Lower lobe of right lung (tissue), 2 donors: ENCODE results near the gene NT5DC2. TPM values are rescaled to one million over a fixed set of nuclear protein-coding genes. Genes with fewer than 3 reads are reported as not detected.

Experiments
- ATAC-seq, 2 donors: fragments of 200-7000 bp; cut with Tn5 transposase; one replicate each; pipeline ENCODE4 v1.9.1; 2020 to 2022; ENCODE audit warnings: mild to moderate bottlenecking in 2 of 2, moderate library complexity in 2 of 2
- DNase-seq: peaks from one replicate; pipeline ENCODE4 v3.0.0-alpha.2; 2020
- H3K27ac ChIP-seq: fragments of 200-600 bp; one replicate; pipeline ENCODE4 v1.8.0; 2022
- H3K27me3 ChIP-seq: fragments of 200-600 bp; one replicate; pipeline ENCODE4 v1.8.0; 2022; ENCODE audit warnings: low read depth
- H3K36me3 ChIP-seq: fragments of 200-600 bp; one replicate; pipeline ENCODE4 v1.8.0; 2022; ENCODE audit warnings: mild to moderate bottlenecking
- H3K4me1 ChIP-seq: fragments of 200-600 bp; one replicate; pipeline ENCODE4 v1.8.0; 2022
- H3K4me3 ChIP-seq: fragments of 200-600 bp; one replicate; pipeline ENCODE4 v1.8.0; 2022; ENCODE audit warnings: mild to moderate bottlenecking
- H3K9me3 ChIP-seq: fragments of 200-600 bp; one replicate; pipeline ENCODE4 v1.8.0; 2022
- intact Hi-C: fragments of 100-400 bp; cut with DNase I; formaldehyde crosslinking; loops from one replicate; pipeline ENCODE4 v1.11.0; 2022
- total RNA-seq: library from RNA; stranded (reverse); fragmentation: NEBNext Ultra II Directional; extraction: Animal tissue kit (Norgen Biotek cat#: 25700); gene quantifications from one replicate; pipeline ENCODE4 v1.2.1, GENCODE V29; 2021
- TF ChIP-seq, protein P1 (sequence below): fragments of 200-600 bp; IDR thresholded peaks from one replicate; pipeline ENCODE4 v1.8.0; 2022; ENCODE audit warnings: antibody characterized with exemption, mild to moderate bottlenecking
- donor health status: DM: no; HTN: yes; CAD: no; lungs with severe emphysema.

Gene NT5DC2
- total RNA-seq, 1 donor from 2014 or later = 28.5 TPM

- no peaks in the 10 kb centered on the region for H3K9me3 ChIP-seq
- DNase-seq (peak; percentile 42), ATAC-seq (no peak)
- H3K27ac ChIP-seq = no peak overlapping the region
- H3K36me3 ChIP-seq = peaks cover 56% of the 10 kb centered on the region
- H3K27me3 ChIP-seq = no peaks in the 10 kb centered on the region
- no peak overlapping the region for H3K4me3 ChIP-seq
- intact Hi-C loops = no loop called here
- H3K4me1 ChIP-seq = peaks cover 29% of the 10 kb centered on the region
- TF ChIP-seq, protein P1, sequence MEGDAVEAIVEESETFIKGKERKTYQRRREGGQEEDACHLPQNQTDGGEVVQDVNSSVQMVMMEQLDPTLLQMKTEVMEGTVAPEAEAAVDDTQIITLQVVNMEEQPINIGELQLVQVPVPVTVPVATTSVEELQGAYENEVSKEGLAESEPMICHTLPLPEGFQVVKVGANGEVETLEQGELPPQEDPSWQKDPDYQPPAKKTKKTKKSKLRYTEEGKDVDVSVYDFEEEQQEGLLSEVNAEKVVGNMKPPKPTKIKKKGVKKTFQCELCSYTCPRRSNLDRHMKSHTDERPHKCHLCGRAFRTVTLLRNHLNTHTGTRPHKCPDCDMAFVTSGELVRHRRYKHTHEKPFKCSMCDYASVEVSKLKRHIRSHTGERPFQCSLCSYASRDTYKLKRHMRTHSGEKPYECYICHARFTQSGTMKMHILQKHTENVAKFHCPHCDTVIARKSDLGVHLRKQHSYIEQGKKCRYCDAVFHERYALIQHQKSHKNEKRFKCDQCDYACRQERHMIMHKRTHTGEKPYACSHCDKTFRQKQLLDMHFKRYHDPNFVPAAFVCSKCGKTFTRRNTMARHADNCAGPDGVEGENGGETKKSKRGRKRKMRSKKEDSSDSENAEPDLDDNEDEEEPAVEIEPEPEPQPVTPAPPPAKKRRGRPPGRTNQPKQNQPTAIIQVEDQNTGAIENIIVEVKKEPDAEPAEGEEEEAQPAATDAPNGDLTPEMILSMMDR = no peak
These were observed 11.6 kb downstream of the NT5DC2 start for GRCh38 chr3:52521881-52522650.

GRCh38 chr3:52521488-52521824 is 12.2 kb downstream of the NT5DC2 start:
- Histone ChIP-seq H3K36me3 (peaks cover 56% of the 10 kb centered on the region), H3K4me3 (no peak overlapping the region), H3K27me3 (no peaks in the 10 kb centered on the region), H3K27ac (no peak overlapping the region), H3K4me1 (peaks cover 23% of the 10 kb centered on the region), H3K9me3 (no peaks in the 10 kb centered on the region)
- TF ChIP-seq, protein P1 = no peak
- intact Hi-C loops = no loop called here
- ATAC-seq = no peak
- peak; percentile 41 for DNase-seq

DNA sequence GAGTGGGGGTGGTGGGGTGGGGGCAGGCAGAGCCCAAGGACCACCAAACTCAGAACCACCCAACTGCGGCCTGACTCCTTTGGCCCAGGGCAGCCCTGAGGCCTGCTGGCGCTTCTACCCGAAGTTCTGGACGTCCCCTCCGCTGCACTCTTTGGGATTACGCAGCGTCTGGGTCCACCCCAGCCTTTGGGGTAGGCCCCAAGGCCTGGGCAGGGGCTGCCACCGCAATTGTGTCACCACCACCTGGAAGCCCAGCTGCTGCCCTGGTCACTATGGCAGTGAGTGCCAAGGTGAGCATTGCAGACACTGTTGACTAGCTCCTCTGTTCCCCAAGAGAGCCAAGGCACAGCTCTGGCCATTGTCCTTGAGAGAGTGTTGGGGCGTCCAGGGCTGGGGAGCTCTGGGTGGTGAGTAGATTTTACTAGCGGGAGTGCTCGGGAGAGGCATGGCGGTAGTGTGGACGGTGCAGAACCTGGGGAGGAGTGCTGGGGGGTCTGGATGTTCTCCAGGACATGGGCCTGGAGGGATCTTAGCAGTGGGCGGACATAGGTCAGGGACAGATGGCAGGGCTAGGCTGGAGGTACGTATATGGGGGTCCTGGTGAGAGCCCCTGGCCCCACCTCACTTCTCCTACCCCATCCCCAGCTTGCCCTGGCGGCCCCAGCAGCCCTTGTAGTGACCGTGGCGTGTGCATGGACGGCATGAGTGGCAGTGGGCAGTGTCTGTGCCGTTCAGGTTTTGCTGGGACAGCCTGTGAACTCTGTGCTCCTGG is 12.8 kb downstream of the NT5DC2 start:
- intact Hi-C loops = no loop called here
- Histone ChIP-seq H3K4me1 (peaks cover 17% of the 10 kb centered on the region), H3K9me3 (no peaks in the 10 kb centered on the region), H3K27ac (no peak overlapping the region), H3K4me3 (no peak overlapping the region), H3K36me3 (peaks cover 56% of the 10 kb centered on the region), H3K27me3 (no peaks in the 10 kb centered on the region)
- DNase-seq (peak; percentile 36), ATAC-seq (no peak)
- TF ChIP-seq, protein P1 = no peak

DNA sequence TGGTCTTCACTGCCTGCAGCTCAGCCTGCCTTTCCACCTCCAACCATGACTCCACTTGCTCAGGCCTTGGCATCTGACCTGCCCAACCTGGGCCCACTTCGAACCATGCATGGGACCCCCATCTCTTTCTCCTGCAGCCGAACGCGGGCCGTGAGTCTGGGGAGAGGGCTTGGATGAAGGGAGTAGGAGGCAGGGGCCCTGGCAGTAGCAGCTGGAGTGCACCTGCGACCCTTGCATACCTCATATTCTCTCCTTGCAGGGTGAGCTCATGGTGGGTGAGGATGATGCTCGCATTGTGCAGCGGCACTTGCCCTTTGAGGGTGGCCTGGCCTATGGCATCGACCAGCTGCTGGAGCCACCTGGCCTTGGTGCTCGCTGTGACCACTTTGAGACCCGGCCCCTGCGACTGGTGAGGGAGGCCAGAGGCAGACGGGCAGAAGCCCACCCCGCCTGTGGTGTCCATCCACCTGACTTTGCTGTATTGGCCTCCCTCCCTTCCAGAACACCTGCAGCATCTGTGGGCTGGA is 13.5 kb downstream of the NT5DC2 start:
- Histone ChIP-seq H3K27me3 (no peaks in the 10 kb centered on the region), H3K36me3 (peaks cover 60% of the 10 kb centered on the region), H3K9me3 (no peaks in the 10 kb centered on the region), H3K4me3 (no peak overlapping the region), H3K4me1 (peaks cover 10% of the 10 kb centered on the region), H3K27ac (no peak overlapping the region)
- ATAC-seq (no peak), DNase-seq (no peak)
- TF ChIP-seq, protein P1 = no peak
- intact Hi-C loops = no loop called here

DNA sequence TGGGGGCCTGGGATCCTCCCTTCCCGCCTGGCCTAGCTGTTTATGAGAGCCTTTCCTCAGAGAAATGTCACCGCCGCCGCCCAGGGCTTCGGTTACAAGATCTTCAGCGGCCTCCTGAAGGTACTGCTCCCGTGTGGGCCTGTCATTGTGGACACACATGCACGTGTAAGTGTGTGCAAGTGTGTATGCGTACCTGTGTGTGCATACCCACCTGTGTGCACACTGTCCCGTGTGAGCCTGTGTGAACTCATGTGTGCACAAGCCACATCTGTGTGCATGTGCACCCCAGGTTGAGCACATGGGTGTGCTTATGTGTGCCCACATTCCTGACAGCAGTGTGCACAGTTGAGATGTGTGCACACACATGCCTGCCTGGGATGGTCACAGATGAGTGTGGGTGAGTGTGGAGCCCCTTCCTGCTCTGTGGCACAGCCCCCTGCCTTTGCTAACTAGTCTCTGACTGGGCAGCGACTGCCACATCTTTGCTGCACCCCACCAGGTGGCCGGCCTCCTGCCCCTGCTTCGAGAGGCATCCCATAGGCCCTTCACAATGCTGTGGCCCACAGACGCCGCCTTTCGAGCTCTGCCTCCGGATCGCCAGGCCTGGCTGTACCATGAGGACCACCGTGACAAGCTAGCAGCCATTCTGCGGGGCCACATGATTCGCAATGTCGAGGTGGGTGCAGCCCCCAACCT is 14.1 kb downstream of the NT5DC2 start:
- TF ChIP-seq, protein P1 = no peak
- H3K4me1 ChIP-seq = peaks cover 4% of the 10 kb centered on the region
- H3K27me3 ChIP-seq = no peaks in the 10 kb centered on the region
- intact Hi-C loops = no loop called here
- H3K4me3 ChIP-seq = no peak overlapping the region
- DNase-seq = no peak
- no peaks in the 10 kb centered on the region for H3K9me3 ChIP-seq
- no peak for ATAC-seq
- H3K36me3 ChIP-seq = peaks cover 56% of the 10 kb centered on the region
- H3K27ac ChIP-seq = no peak overlapping the region
